ENCODE data around the gene TRUB2.
"Not testable (repeated sequence)": the region's sequence is repeated elsewhere in the genome, so short reads cannot be mapped to it uniquely, and the experiment has no call there.

Gene TRUB2

GRCh38 chr9:128298535-128299482 is 23.4 kb downstream of the TRUB2 start:
- no peak for DNase-seq (ENCODE audit: low read depth in 2 of 2)

DNA sequence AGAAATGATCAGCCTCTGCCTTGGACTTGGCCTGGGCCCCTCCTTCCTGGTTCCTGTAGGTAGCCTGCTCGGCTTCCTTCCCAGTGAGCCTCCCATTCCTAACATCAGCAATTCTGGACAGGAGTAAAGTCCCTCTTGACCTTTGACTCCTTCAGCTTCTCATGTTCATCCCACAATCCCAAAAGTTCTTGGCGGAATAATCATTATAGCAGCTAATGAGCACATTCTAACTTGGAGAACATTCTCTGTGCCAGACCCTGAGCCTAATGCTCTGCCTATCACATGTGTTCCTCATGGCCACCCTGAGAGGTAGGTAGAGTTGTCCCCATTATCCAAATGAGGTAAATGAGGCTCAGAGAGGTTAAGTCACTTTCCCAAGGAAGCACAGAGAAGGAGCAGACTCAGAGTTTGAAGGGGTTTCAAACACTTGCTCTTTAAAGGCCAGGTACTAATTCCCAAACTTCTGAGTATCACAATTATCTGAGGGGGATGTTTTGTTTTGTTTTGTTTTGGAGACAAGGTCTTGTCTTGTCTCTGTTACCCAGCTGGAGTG is 24.9 kb downstream of the TRUB2 start:
- no peak for DNase-seq (ENCODE audit: low read depth in 2 of 2)

- no peak for DNase-seq (ENCODE audit: low read depth in 2 of 2)
Measured at GRCh38 chr9:128296340-128297220, 25.7 kb downstream of the TRUB2 start.

- DNase-seq (ENCODE audit: low read depth in 2 of 2), result no peak
Measured at GRCh38 chr9:128294142-128294541, 28.1 kb downstream of the TRUB2 start.

- DNase-seq (ENCODE audit: low read depth in 2 of 2), result no peak
Measured at GRCh38 chr9:128293091-128293490, 29.2 kb downstream of the TRUB2 start.

- no peak for DNase-seq (ENCODE audit: low read depth in 2 of 2)
Measured at GRCh38 chr9:128292009-128292408, 30.2 kb downstream of the TRUB2 start.

GRCh38 chr9:128288273-128289004 is 33.8 kb downstream of the TRUB2 start:
- no peak for DNase-seq (ENCODE audit: low read depth in 2 of 2)

DNA sequence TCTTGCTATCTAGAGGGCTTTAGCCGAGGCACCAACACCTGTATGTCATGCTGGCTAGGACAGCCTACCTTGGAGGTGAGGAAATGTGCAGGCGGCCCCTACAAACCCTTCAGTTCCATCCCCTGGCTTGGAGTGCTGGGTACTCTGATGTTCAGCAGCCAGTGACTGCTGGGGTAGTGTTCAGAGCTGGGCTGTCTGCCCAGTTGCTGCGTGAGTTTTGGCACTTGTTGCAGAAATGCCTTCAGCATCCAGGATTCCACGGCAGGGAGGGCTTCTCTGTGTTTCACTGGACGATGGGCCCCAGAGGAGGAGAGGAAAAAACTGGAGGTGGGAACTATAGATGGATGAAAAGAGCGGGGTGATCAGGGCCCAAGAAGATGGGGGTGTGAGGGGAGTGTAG is 35.8 kb downstream of the TRUB2 start:
- DNase-seq (ENCODE audit: low read depth in 2 of 2), result no peak

DNA sequence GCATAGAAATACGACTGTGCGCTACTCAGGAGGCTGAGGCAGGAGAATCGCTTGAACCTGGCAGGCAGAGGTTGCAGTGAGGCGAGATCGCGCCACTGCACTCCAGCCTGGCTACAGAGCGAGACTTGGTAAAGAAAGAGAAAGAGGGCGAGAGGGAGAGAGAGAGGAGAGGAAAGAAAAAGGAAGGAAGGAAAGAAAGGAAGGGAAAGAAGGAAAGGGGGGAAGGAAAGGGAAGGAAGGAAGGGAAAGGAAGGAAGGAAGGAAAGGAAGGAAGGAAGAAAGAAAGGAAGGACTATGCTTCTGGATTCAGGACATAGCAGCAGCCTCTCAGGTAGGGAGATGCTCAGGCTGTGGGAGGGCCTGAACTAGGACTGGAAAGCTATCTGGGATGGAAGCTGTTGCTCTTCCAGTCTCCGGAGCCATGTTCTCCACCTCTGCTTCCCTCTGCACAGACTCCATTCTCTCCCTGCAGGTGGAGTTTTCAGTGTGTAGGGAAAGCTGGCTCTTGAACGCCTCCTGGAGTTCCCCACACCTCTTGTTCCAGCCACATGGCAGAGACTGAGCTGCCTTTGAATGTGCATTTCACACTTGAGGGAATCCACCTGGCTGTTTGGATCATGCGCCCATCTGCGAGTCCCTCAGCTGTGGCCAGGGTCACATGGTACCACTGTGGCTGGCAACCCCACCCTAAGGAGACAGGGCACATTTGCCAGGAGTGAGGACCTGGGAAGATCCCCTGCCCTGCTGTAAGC is 37.0 kb downstream of the TRUB2 start:
- DNase-seq (ENCODE audit: low read depth in 2 of 2), result no peak

GRCh38 chr9:128282500-128282899 is 39.7 kb downstream of the TRUB2 start:
- no peak for DNase-seq (ENCODE audit: low read depth in 2 of 2)

- DNase-seq (ENCODE audit: low read depth in 2 of 2), result no peak
Measured at GRCh38 chr9:128280084-128280622, 42.1 kb downstream of the TRUB2 start.

DNA sequence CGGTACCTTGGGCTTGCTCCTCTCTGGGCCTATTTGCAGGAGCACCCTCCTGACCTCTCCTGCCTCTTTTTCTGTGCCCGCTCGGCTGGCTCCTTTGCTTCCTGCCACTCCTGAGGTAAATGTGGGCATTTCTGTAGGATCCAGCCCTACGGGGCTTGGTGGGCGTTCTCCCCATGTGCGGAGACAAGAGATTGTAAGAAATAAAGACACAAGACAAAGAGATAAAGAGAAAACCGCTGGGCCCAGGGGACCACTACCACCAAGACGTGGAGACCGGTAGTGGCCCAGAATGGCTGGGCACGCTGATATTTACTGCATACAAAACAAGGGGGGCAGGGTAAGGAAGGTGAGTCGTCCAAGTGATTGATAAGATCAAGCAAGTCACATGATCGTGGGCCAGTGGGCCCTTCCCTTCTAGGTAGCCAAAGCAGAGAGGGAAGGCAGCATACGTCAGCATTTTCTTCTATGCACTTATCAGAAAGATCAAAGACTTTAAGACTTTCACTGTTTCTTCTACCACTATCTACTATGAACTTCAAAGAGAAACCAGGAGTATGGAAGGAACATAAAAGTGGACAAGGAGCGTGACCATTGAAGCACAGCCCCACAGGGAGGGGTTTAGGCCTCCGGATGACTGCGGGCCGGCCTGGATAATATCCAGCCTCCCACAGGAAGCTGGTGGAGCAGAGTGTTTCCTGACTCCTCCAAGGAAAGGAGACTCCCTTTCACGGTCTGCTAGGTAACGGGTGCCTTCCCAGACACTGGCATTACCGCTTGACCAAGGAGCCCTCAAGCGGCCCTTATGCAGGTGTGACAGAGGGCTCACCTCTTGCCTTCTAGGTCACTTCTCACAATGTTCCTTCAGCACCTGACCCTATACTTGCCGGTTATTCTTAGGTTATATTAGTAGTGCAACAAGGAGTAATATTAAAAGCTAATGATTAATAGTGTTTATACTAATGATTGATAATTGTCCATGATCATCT is 42.9 kb downstream of the TRUB2 start:
- DNase-seq (ENCODE audit: low read depth in 2 of 2), result not testable (repeated sequence)

DNA sequence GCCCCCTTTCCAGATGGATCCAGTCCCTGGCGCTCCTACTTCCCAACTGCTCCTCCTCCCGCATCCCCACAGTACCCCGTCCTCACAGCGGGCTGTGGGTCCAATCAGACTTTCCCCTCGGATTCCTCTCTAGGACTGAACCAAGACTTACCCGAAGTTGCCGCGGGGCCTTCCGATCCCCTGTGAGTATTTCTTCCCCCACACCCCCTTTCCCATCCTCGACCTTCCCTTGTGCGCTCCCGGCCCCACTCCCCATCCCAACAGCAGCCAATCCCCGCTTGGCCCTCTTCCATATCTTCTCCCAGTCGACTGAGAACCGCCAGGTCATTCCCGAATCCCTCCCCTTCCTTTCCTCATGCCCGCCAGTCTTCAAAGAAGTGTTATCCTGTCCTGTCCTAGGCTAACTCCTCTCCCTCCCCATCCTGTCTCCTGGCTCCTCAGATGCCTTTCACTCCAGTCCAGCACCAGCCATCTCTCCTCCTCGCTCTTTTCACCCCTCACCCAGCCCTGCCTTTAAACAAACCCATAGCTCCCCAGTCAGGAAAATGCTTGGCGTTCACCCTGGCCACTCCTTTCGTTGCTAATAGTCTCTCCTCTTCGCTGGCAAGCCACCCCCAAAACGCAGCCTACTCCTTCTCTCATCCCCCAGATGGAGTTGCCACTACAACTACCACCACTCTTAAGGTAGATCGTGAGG is 45.5 kb downstream of the TRUB2 start:
- no peak for DNase-seq (ENCODE audit: low read depth in 2 of 2)

- peak; percentile 100 for DNase-seq (ENCODE audit: low read depth in 2 of 2)
Measured at GRCh38 chr9:128276008-128276573, 46.2 kb downstream of the TRUB2 start, which contains the start of gene SWI5. Gene SWI5 (plus strand): TSS chr9:128276276.

DNA sequence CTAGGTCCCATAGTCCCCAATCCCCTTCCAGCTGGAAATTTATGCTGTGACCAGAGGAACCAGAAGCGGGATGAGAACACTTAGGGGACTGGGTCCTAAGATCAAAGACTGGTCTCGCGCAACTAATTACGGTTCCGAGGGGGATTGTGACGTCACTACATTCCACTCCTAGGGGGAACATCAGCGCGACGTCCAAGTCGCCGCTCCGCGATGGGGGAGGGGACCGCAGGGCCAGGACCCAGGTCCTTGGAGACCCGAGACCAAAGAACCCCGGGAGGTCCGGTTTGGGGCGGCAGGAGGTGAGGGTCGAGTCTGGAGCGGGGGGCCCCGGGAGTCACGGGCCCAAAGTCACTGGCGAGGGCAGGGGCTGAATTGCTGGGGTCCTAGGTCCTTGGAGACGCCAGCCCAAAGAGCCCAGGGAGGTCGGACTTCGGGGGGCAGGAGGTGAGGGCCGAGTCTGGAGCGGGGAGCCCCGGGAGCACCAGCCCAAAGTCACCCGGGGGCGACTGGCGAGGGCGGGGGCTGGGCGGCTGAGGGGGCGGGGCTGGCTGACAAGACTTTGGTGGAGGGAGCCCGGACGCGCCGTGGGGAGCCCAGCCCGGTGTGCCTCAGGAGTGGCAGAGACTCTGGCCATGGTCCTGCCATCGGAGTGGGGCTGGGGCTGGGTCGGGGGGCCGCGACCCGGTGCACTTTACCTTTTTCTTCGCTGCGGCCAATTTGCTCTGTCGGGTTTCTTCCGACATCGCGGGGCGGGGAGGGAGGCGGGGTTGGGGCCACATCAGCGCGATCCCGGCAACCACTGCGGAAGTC is 46.8 kb downstream of the TRUB2 start, which contains the start of gene GOLGA2:
Gene GOLGA2, minus strand, starts transcription at position 810 of the 810 bp plus-strand sequence. Its CDS starts 31 bp downstream, at position 779.
- peak in 1 of 2 donors; percentile 64 for DNase-seq (ENCODE audit: low read depth in 2 of 2)

GRCh38 chr9:128274245-128274644 is 48.0 kb downstream of the TRUB2 start:
- DNase-seq (ENCODE audit: low read depth in 2 of 2), result no peak

DNA sequence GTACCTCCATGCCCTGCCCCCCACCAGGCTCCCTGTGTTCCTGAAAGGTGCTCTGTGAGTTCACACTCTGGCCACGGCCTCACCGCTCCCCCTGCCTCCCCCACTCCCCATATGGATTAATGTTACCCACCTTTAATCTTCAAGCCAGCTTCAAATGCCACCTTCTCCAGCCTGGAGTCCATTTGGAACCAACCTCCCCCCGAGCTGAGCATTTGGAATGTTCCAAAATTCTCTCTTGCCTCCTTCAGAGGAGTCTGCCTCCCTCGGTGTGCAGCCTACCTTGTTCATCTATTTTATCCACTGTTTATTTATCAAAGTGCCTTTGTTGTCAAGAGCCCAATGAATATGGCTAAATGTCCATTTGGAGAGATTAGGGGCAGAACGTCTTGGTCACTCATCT is 50.7 kb downstream of the TRUB2 start:
- no peak for DNase-seq (ENCODE audit: low read depth in 2 of 2)
